ENCODE data around the gene BTBD8.

GRCh38 chr1:92040971-92041370, 39.2 kb upstream of the BTBD8 start:
- TF ChIP-seq SP1 (IDR thresholded peaks at IDR 0.05; ENCODE audit: low read depth) (no peak), CTCF (IDR thresholded peaks at IDR 0.05 in 2 of 3, conservative IDR thresholded peaks at IDR 0.05 in 1 of 3; ENCODE audit: borderline replicate concordance in 1 of 3, insufficient read depth in 1 of 3, low read depth in 2 of 3, low read length in 2 of 3) (no peak), JUND (IDR thresholded peaks at IDR 0.05) (no peak), TCF7L2 (IDR thresholded peaks at IDR 0.05; ENCODE audit: borderline replicate concordance, extremely low read depth, insufficient read depth, insufficient read length) (no peak), CEBPB (IDR thresholded peaks at IDR 0.05; ENCODE audit: low read depth) (no peak), POLR2A (IDR thresholded peaks at IDR 0.05; ENCODE audit: borderline replicate concordance, extremely low read depth, insufficient read depth, insufficient read length) (no peak), YY1 (IDR thresholded peaks at IDR 0.05; ENCODE audit: extremely low read depth, insufficient replicate concordance, low read depth, low read length) (no peak)

All from HCT116 (cell line).